H1 (cell line): ENCODE measurements around the gene NKAIN2. TPM values are rescaled to one million over a fixed set of nuclear protein-coding genes. Genes with fewer than 3 reads are reported as not detected.

Experiments used
- CTCF ChIA-PET: fragments of 300-600 bp; sonication (Branson Sonifier 250); formaldehyde crosslinking; loops from one replicate; lab custom pipeline; 2021; ENCODE audit not compliant: partially characterized antibody; lab: Charles Lee
- POLR2A ChIA-PET: fragments of 300-600 bp; sonication (Branson Sonifier 250); formaldehyde crosslinking; loops from one replicate; lab custom pipeline; 2021; ENCODE audit warnings: inconsistent platforms; ENCODE audit not compliant: partially characterized antibody; lab: Charles Lee
- DNase-seq, 2 experiments: peaks; one replicate each; pipeline versions ENCODE4 v3.0.0 to v3.0.0-alpha.2; 2010 to 2022; ENCODE audit warnings: low spot score in 2 of 2, low read depth in 1 of 2, mixed read lengths in 1 of 2
- FAIRE-seq: peaks from 2 replicates; lab custom pipeline; 2011; peaks lifted over from hg19 to GRCh38; lab: Jason Lieb, UNC
- H2AFZ ChIP-seq: 2 replicates; pipeline ENCODE4 v1.8.1; 2012; ENCODE audit warnings: low read length, inconsistent platforms
- H2AK5ac ChIP-seq: 2 replicates; pipeline ENCODE4 v1.6.1; 2013; ENCODE audit warnings: low read depth, low read length
- H2BK120ac ChIP-seq: replicated peaks from 2 replicates; pipeline ENCODE3; 2013; ENCODE audit warnings: low read depth, low read length, inconsistent platforms
- H2BK12ac ChIP-seq: 2 replicates; pipeline ENCODE4 v1.6.1; 2013; ENCODE audit warnings: low read depth, low read length
- H2BK15ac ChIP-seq: 2 replicates; pipeline ENCODE4 v1.6.1; 2013; ENCODE audit warnings: low read length
- H2BK20ac ChIP-seq: 2 replicates; pipeline ENCODE4 v1.6.1; 2013; ENCODE audit warnings: low read length
- H2BK5ac ChIP-seq: 2 replicates; pipeline ENCODE4 v1.6.1; 2013; ENCODE audit warnings: low read depth, low read length
- H3K14ac ChIP-seq: 2 replicates; pipeline ENCODE4 v1.6.1; 2013; ENCODE audit warnings: inconsistent platforms; ENCODE audit not compliant: insufficient read length
- H3K18ac ChIP-seq: 2 replicates; pipeline ENCODE4 v1.6.1; 2013; ENCODE audit warnings: low read length; ENCODE audit errors: extremely low read depth
- H3K23ac ChIP-seq: 2 replicates; pipeline ENCODE4 v1.6.1; 2013; ENCODE audit warnings: inconsistent platforms; ENCODE audit not compliant: insufficient read length
- H3K23me2 ChIP-seq: 2 replicates; pipeline ENCODE4 v1.6.1; 2013; ENCODE audit warnings: low read depth, low read length
- H3K27ac ChIP-seq: 2 replicates; pipeline ENCODE4 v1.6.1; 2011; ENCODE audit warnings: low read depth, low read length, inconsistent platforms
- H3K27me3 ChIP-seq, 4 experiments: replicated peaks in 1 of 4; 1 replicate in 1 of 4; 2 replicates in 3 of 4; pipeline versions ENCODE4 v1.6.1 to v1.8.1; 2011 to 2013; ENCODE audit warnings: low read length in 3 of 4, mild to moderate bottlenecking in 3 of 4, inconsistent platforms in 2 of 4, mixed read lengths in 2 of 4, moderate library complexity in 1 of 4; ENCODE audit not compliant: control insufficient read depth in 3 of 4, insufficient read depth in 3 of 4; ENCODE audit errors: extremely low read depth in 1 of 4
- H3K36me3 ChIP-seq, 4 experiments: 2 replicates each; pipeline versions ENCODE4 v1.6.1 to v1.8.1; 2011 to 2013; ENCODE audit warnings: mild to moderate bottlenecking in 4 of 4, low read length in 3 of 4, moderate library complexity in 2 of 4, control low read depth in 1 of 4, inconsistent platforms in 1 of 4; ENCODE audit not compliant: insufficient read depth in 4 of 4, control insufficient read depth in 2 of 4
- H3K4ac ChIP-seq: replicated peaks from 2 replicates; pipeline ENCODE3; 2013; ENCODE audit warnings: low read length, low read depth, mixed read lengths, inconsistent platforms; ENCODE audit not compliant: insufficient read length
- H3K4me1 ChIP-seq, 4 experiments: replicated peaks in 1 of 4; 1 replicate in 1 of 4; 2 replicates in 3 of 4; pipeline versions ENCODE4 v1.6.1 to v1.8.1; 2011 to 2013; ENCODE audit warnings: low read length in 3 of 4, inconsistent platforms in 2 of 4, mixed read lengths in 1 of 4; ENCODE audit not compliant: insufficient read depth in 4 of 4, control insufficient read depth in 3 of 4
- H3K4me2 ChIP-seq, 2 experiments: 2 replicates each; pipeline versions ENCODE4 v1.6.1 to v1.8.1; 2011 to 2013; ENCODE audit warnings: low read depth in 2 of 2, low read length in 2 of 2, control low read depth in 1 of 2, inconsistent platforms in 1 of 2, mild to moderate bottlenecking in 1 of 2; ENCODE audit not compliant: insufficient read depth in 1 of 2
- H3K4me3 ChIP-seq, 4 experiments: fragments of 200-600, 300-600 bp in 1 of 4; sonication (generic), shearing (Covaris generic), sonication (Bioruptor Twin) in 1 of 4; 2 replicates each; pipeline versions ENCODE4 v1.5.1 to v1.8.1; 2011 to 2016; ENCODE audit warnings: low read length in 4 of 4, low read depth in 3 of 4, control low read depth in 2 of 4, inconsistent platforms in 2 of 4, mild to moderate bottlenecking in 2 of 4, mixed read lengths in 1 of 4, moderate library complexity in 1 of 4; ENCODE audit not compliant: insufficient read depth in 2 of 4; ENCODE audit errors: extremely low read depth in 1 of 4
- H3K56ac ChIP-seq: replicated peaks from 2 replicates; pipeline ENCODE3; 2013; ENCODE audit warnings: low read depth, mild to moderate bottlenecking, mixed read lengths, low read length, inconsistent platforms; ENCODE audit not compliant: insufficient read length
- H3K79me1 ChIP-seq: 2 replicates; pipeline ENCODE4 v1.6.1; 2013; ENCODE audit warnings: low read depth, low read length, control low read depth
- H3K79me2 ChIP-seq, 2 experiments: 2 replicates each; pipeline versions ENCODE4 v1.6.1 to v1.8.1; 2012 to 2013; ENCODE audit warnings: low read length in 2 of 2, mild to moderate bottlenecking in 2 of 2, inconsistent platforms in 1 of 2; ENCODE audit not compliant: insufficient read depth in 2 of 2, control insufficient read depth in 1 of 2
- H3K9ac ChIP-seq, 4 experiments: replicated peaks in 1 of 4; 1 replicate in 1 of 4; 2 replicates in 3 of 4; pipeline versions ENCODE4 v1.6.1 to v1.8.1; 2011 to 2013; ENCODE audit warnings: low read depth in 3 of 4, low read length in 3 of 4, control low read depth in 2 of 4, mild to moderate bottlenecking in 2 of 4, moderate library complexity in 2 of 4, inconsistent platforms in 1 of 4; ENCODE audit errors: extremely low read depth in 1 of 4
- H3K9me3 ChIP-seq, 2 experiments: 2 replicates each; pipeline versions ENCODE4 v1.6.1 to v1.8.1; 2012 to 2013; ENCODE audit warnings: mild to moderate bottlenecking in 2 of 2, moderate library complexity in 2 of 2, control low read depth in 1 of 2, inconsistent platforms in 1 of 2, low read depth in 1 of 2, low read length in 1 of 2, mixed read lengths in 1 of 2; ENCODE audit not compliant: insufficient read depth in 2 of 2
- H4K20me1 ChIP-seq, 2 experiments: replicated peaks in 1 of 2; 2 replicates each; pipeline versions ENCODE3 to v1.8.1; 2011 to 2013; ENCODE audit warnings: inconsistent platforms in 2 of 2, low read length in 2 of 2, mild to moderate bottlenecking in 1 of 2; ENCODE audit not compliant: insufficient read depth in 2 of 2, control insufficient read depth in 1 of 2
- H4K5ac ChIP-seq: 2 replicates; pipeline ENCODE4 v1.6.1; 2013; ENCODE audit warnings: low read length, low read depth, mixed read lengths, inconsistent platforms; ENCODE audit not compliant: insufficient read length
- H4K8ac ChIP-seq: 2 replicates; pipeline ENCODE4 v1.8.0; 2013; ENCODE audit warnings: mild to moderate bottlenecking, moderate library complexity, low read length, inconsistent platforms; ENCODE audit not compliant: insufficient read depth; ENCODE audit errors: extremely low read depth
- H4K91ac ChIP-seq: replicated peaks from 2 replicates; pipeline ENCODE3; 2013; ENCODE audit warnings: low read length, mixed read lengths, inconsistent platforms; ENCODE audit not compliant: insufficient read length
- CTCF ChIP-seq, 3 experiments: IDR thresholded peaks; 1 replicate in 2 of 3; 2 replicates in 1 of 3; pipeline versions ENCODE4 v1.5.1 to v1.6.1; 2011; ENCODE audit warnings: low read length in 3 of 3, mild to moderate bottlenecking in 3 of 3, inconsistent platforms in 2 of 3, low read depth in 1 of 3, moderate library complexity in 1 of 3; ENCODE audit not compliant: insufficient read depth in 1 of 3; ENCODE audit errors: control extremely low read depth in 1 of 3
- E2F6 ChIP-seq: IDR thresholded peaks from 2 replicates; pipeline ENCODE4 v1.6.1; 2012; ENCODE audit warnings: inconsistent platforms
- EP300 ChIP-seq, 2 experiments: IDR thresholded peaks; 1 replicate in 1 of 2; 2 replicates in 1 of 2; pipeline ENCODE4 v1.6.1; 2011 to 2012; ENCODE audit warnings: low read depth in 2 of 2, low read length in 2 of 2, mild to moderate bottlenecking in 2 of 2, borderline replicate concordance in 1 of 2, inconsistent platforms in 1 of 2, moderate library complexity in 1 of 2
- MAFK ChIP-seq: IDR thresholded peaks from 2 replicates; pipeline ENCODE4 v1.6.1; 2012; ENCODE audit warnings: low read depth, mild to moderate bottlenecking, improper control_type of control experiment, low read length
- POU5F1 ChIP-seq: IDR thresholded peaks from 2 replicates; pipeline ENCODE4 v1.6.1; 2011; ENCODE audit warnings: low read depth, mild to moderate bottlenecking, low read length, moderate library complexity
- RBBP5 ChIP-seq: IDR thresholded peaks from 2 replicates; pipeline ENCODE4 v1.7.1; 2012; ENCODE audit warnings: low read depth, mild to moderate bottlenecking, inconsistent platforms, low read length, moderate library complexity, borderline replicate concordance
- RNF2 ChIP-seq: fragments of 200-900, 300-1000 bp; sonication (generic); IDR thresholded peaks from 2 replicates; pipeline ENCODE4 v1.7.1; 2016; ENCODE audit warnings: borderline replicate concordance, low read depth, mild to moderate bottlenecking, antibody characterized with exemption, low read length; ENCODE audit not compliant: poor library complexity, severe bottlenecking; ENCODE audit errors: missing control alignments
- SIX5 ChIP-seq: IDR thresholded peaks from 2 replicates; pipeline ENCODE4 v1.6.1; 2011; ENCODE audit warnings: mild to moderate bottlenecking, low read depth, low read length
- TAF7 ChIP-seq: optimal IDR thresholded peaks from 2 replicates; pipeline ENCODE3; 2011; ENCODE audit warnings: low read depth, mild to moderate bottlenecking, inconsistent platforms, low read length, moderate library complexity, borderline replicate concordance
- WGBS, 2 experiments: shearing (Covaris generic) in 1 of 2; methylation state at CpG; one replicate each; pipeline versions ENCODE4 v1.1.6 to v1.1.7; 2013 to 2015; ENCODE audit warnings: low lambda C conversion rate in 2 of 2, mixed read lengths in 2 of 2, inconsistent platforms in 1 of 2, low coverage in 1 of 2, missing lambda C conversion rate in 1 of 2; ENCODE audit not compliant: insufficient replicate concordance in 2 of 2, insufficient coverage in 1 of 2, insufficient read length in 1 of 2; ENCODE audit errors: extremely low coverage in 1 of 2, missing lambda C conversion rate in 1 of 2; 5-methylcytosine and 5-hydroxymethylcytosine counted together
- polyA plus RNA-seq, 7 experiments: library from polyadenylated mRNA; depleted of rRNA in 3 of 7; stranded (reverse) in 5 of 7; unstranded in 2 of 7; fragments of >200 nt in 5 of 7; fragments of 200-250 nt in 2 of 7; gene quantifications; 1 replicate in 5 of 7; 2 replicates in 1 of 7; 4 replicates in 1 of 7; pipeline versions ENCODE4 v1.2.1 to v1.2.3, GENCODE V29; 2011 to 2013; ENCODE audit warnings: missing spikeins in 2 of 7, mixed read lengths in 2 of 7
- total RNA-seq: library from RNA; stranded (reverse); fragmentation: NEBNext Ultra II Directional; extraction: Animal tissue kit (Norgen Biotek cat#: 25700); gene quantifications from 2 replicates; pipeline ENCODE4 v1.2.1, GENCODE V29; 2021
- TF ChIP-seq, protein P1 (sequence below): IDR thresholded peaks from 2 replicates; pipeline ENCODE4 v1.6.1; 2011; ENCODE audit warnings: low read depth, mild to moderate bottlenecking, low read length; ENCODE audit not compliant: insufficient read depth

NKAIN2 gene
- total and polyA plus RNA-seq, 2 of the 8 experiments (the other 6 are each of a cell fraction or from before 2014, with no cell fraction given), result 0.20 to 0.34 TPM

- WGBS, 2 experiments, result 91% methylated on average over 2 of the region's 2 CpGs; no CpG with 5 or more reads in 1 of the 2 experiments
- Histone ChIP-seq H3K14ac (no peak overlapping the region), H4K20me1 (no peaks in the 10 kb centered on the region), H4K8ac (no peak overlapping the region), H3K79me2 (no peaks in the 10 kb centered on the region), H3K27ac (no peak overlapping the region), H3K4me1 (no peaks in the 10 kb centered on the region), H2BK120ac (no peak overlapping the region), H2AFZ (no peak overlapping the region), H3K23me2 (no peaks in the 10 kb centered on the region), H3K36me3 (no peaks in the 10 kb centered on the region), H2BK15ac (no peak overlapping the region), H2BK20ac (no peak overlapping the region), H3K56ac (no peak overlapping the region), H4K91ac (no peak overlapping the region), H3K18ac (no peak overlapping the region), H4K5ac (no peak overlapping the region), H3K4ac (no peak overlapping the region), H3K79me1 (no peaks in the 10 kb centered on the region), H3K4me3 (no peak overlapping the region), H2AK5ac (no peak overlapping the region), H2BK12ac (no peak overlapping the region), H3K4me2 (no peak overlapping the region), H3K9ac (no peak overlapping the region), H3K9me3 (no peaks in the 10 kb centered on the region), H2BK5ac (no peak overlapping the region), H3K27me3 (no peaks in the 10 kb centered on the region), H3K23ac (no peak overlapping the region)
- ChIA-PET CTCF (no interaction called here), POLR2A (no interaction called here)
- FAIRE-seq, result no peak
- no peak for DNase-seq
- TF ChIP-seq SIX5 (no peak), E2F6 (no peak), RNF2 (no peak), CTCF (IDR thresholded peaks at IDR 0.05; ENCODE audit: control extremely low read depth in 1 of 3, insufficient read depth in 1 of 3, low read depth in 1 of 3, low read length in 3 of 3) (no peak), EP300 (IDR thresholded peaks at IDR 0.05; ENCODE audit: borderline replicate concordance in 1 of 2, low read depth in 2 of 2, low read length in 2 of 2) (no peak), TAF7 (no peak), POU5F1 (no peak), MAFK (no peak), RBBP5 (no peak)
- TF ChIP-seq, protein P1, sequence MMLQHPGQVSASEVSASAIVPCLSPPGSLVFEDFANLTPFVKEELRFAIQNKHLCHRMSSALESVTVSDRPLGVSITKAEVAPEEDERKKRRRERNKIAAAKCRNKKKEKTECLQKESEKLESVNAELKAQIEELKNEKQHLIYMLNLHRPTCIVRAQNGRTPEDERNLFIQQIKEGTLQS, result no peak
Observed at GRCh38 chr6:124777863-124778262, 974.2 kb downstream of the NKAIN2 start.
